ENCODE results near the gene PEPD.

PEPD gene

DNA sequence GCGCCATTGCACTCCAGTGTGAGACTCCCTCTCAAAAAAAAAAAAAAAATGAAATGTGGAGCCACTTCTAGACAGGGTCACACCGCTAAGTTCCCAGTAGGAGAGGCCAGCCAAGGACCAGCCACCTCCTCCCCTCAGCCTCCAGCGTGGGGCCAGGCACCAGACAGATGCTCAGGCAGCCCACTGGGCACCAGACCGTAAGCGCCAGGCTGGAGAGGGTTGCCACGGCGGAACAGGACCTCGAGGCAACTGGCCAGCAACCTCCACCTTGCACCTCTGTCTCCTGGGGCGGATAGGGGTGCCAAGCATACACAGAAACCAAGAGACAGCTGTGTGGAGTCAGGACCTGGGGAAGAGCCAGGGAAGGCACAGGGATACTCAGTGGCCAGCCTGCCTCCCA, 3.7 kb downstream of the PEPD start:
- no peak for DNase-seq (ENCODE audit: low spot score)
- CTCF ChIA-PET = interaction anchor here (0.6 kb wide), 1 partner anchor 12 kb away, joined by 4 read pairs; no protein-coding TSS in a partner anchor
- POLR2A ChIA-PET (ENCODE audit: low non-redundant PET) = interaction anchor here (0.6 kb wide), 1 partner anchor 16 kb away, joined by 3 read pairs; no protein-coding TSS in a partner anchor
- no peak overlapping the region for H3K27ac ChIP-seq
- TF ChIP-seq, protein P1, sequence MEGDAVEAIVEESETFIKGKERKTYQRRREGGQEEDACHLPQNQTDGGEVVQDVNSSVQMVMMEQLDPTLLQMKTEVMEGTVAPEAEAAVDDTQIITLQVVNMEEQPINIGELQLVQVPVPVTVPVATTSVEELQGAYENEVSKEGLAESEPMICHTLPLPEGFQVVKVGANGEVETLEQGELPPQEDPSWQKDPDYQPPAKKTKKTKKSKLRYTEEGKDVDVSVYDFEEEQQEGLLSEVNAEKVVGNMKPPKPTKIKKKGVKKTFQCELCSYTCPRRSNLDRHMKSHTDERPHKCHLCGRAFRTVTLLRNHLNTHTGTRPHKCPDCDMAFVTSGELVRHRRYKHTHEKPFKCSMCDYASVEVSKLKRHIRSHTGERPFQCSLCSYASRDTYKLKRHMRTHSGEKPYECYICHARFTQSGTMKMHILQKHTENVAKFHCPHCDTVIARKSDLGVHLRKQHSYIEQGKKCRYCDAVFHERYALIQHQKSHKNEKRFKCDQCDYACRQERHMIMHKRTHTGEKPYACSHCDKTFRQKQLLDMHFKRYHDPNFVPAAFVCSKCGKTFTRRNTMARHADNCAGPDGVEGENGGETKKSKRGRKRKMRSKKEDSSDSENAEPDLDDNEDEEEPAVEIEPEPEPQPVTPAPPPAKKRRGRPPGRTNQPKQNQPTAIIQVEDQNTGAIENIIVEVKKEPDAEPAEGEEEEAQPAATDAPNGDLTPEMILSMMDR (conservative IDR thresholded peaks at IDR 0.05; ENCODE audit: low read depth) = no peak

DNA sequence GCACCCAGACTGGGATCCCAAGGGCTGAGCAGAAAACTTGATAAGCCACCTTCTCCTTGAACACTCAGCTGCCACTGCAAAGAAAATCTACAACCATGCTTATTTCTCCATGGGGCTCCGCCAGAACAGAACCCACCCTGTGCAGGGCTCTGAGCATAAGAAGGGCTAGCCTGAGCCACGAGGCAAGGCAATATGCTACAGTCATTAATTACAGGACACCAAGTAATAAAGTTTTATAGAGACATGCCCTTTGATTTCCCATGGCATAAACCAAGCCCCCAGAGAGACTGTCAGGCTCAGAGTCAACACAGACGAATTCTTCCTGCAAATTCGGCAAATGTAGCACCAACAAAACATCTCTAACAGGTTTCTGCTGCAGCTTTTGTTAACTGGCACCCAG, 5.7 kb downstream of the PEPD start:
- ChIA-PET CTCF (no interaction called here), POLR2A (ENCODE audit: low non-redundant PET) (no interaction called here)
- TF ChIP-seq, protein P1 (conservative IDR thresholded peaks at IDR 0.05; ENCODE audit: low read depth) = no peak
- no peak overlapping the region for H3K27ac ChIP-seq
- DNase-seq (ENCODE audit: low spot score) = no peak

DNA sequence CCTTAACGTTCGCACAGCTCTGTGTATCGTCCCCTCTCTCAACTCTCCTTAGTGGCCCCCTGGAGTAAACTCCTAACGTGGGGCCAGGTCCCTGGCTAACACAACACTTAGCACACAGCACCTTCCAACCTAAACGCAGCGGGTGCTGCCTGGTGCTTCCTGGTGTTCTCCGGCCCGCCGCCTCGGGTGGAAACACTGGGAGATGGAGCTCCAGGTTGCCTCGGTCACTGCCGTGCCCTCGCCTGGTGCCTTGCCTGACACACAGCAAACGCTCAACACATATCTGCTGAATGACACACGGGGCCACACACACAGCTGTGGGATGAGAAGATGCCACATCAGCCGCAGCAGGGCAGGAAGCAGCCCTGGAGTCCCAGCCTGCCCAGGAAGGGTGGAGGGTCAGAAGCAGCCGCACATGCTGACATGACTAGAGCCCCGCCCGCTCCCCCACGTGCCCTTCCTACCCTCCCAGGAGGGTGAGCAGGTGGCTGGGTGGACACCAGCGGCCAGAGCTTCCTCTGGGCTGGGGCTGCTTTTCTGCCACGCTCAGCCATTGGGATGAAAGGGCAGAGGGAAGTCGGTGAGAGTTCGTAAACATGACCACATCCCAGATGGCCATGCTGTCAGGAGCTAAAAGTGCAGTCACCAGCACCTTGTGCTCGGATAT, 6.6 kb downstream of the PEPD start:
- CTCF ChIA-PET = no interaction called here
- POLR2A ChIA-PET (ENCODE audit: low non-redundant PET) = no interaction called here
- TF ChIP-seq, protein P1 (conservative IDR thresholded peaks at IDR 0.05; ENCODE audit: low read depth) = no peak
- H3K27ac ChIP-seq = no peak overlapping the region
- DNase-seq (ENCODE audit: low spot score) = no peak

DNA sequence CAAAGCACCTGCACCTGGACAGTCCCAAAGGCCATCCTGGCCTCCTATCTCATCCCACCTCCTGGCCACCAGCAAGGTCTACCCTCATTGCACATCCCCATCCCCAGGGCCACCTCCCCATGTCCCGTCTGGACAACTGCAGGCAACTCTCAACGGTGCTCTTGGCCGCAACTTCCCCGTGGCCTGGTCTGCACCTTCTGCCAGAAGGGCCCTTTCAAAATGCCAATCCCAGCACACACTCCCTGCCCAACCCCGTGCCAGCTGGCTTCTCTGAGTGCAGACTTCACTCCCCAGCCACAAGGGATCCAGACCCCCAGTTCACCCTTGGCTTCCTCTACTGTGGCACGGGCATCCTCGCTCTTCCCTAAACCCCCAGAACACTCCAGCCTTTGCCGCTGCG, 8.2 kb downstream of the PEPD start:
- TF ChIP-seq, protein P1 (conservative IDR thresholded peaks at IDR 0.05; ENCODE audit: low read depth) = no peak
- no peak overlapping the region for H3K27ac ChIP-seq
- no peak for DNase-seq (ENCODE audit: low spot score)
- ChIA-PET CTCF (no interaction called here), POLR2A (ENCODE audit: low non-redundant PET) (no interaction called here)

DNA sequence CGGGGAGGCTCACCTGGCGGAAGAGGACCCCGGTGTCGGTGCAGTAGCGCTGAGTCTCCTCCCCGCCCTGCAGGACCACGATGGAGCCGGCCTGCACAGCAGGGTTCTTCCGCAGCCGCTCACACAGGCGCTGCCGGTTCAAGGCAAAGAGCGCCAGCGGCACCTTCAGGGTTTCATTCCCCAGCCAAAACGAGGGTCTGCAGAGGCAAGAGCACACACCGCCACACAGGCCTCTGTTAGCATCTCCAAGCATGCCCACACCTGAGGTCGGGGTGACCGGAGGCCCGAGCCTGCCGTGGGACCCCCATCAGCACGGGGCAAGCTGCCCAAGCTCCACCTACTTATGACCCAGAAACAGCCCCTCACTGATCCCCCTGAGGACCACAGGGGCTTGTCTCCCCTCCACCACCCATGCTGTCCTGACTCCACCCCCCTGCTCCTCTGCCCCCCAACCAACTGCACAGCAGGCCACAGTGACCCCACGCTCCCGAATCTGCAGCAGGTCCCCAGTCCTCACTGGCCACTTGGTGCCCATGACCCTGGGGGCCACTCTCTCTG, 8.9 kb downstream of the PEPD start:
- CTCF ChIA-PET = no interaction called here

DNA sequence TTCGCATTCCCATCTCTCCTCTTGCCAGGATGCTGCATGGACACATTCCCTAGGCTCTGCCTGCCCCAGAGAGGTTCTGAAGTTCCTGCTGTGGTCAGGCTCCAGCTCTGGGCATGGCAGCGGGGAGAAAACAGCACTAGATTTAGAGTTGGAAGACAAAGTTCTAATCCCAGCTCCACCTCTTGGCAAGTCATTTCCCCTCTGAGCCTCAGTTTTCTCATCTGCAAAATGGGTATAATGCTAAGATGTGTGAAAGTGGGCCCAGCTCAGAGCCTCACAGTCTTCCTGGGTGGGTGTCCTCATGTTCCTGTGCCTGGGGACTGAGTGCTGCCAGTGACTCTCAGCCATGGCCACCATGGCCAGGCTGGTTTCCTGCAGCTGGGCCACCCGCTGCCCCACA, 9.6 kb downstream of the PEPD start:
- ChIA-PET POLR2A (ENCODE audit: low non-redundant PET) (no interaction called here), CTCF (no interaction called here)
- no peak for DNase-seq (ENCODE audit: low spot score)
- no peak overlapping the region for H3K27ac ChIP-seq
- TF ChIP-seq, protein P1 (conservative IDR thresholded peaks at IDR 0.05; ENCODE audit: low read depth) = no peak

More for the DNA sequence above, 8.9 kb downstream of the PEPD start:
- H3K27ac ChIP-seq = no peak overlapping the region
- no peak for DNase-seq (ENCODE audit: low spot score)
- TF ChIP-seq, protein P1 (conservative IDR thresholded peaks at IDR 0.05; ENCODE audit: low read depth) = no peak
- POLR2A ChIA-PET (ENCODE audit: low non-redundant PET) = no interaction called here
